SJSA1 (cell line): ENCODE measurements around the gene DIS3L2. TPM values are rescaled to one million over a fixed set of nuclear protein-coding genes. Genes with fewer than 3 reads are reported as not detected.

Source experiments
- DNase-seq, 2 experiments: peaks; one replicate each; pipeline ENCODE4 v3.0.0-alpha.2; 2015 to 2020; ENCODE audit warnings: low spot score in 2 of 2, low read depth in 1 of 2
- H3K27ac ChIP-seq: fragments of 250-450 bp; sonication (Bioruptor Pico); 2 replicates; pipeline ENCODE4 v1.5.1; 2020; ENCODE audit warnings: mild to moderate bottlenecking, moderate library complexity
- H3K27me3 ChIP-seq: fragments of 250-450 bp; sonication (Bioruptor Pico); replicated peaks from 2 replicates; pipeline ENCODE4 v1.5.1; 2020; ENCODE audit warnings: mild to moderate bottlenecking, moderate library complexity
- H3K36me3 ChIP-seq: fragments of 250-450 bp; sonication (Bioruptor Pico); 2 replicates; pipeline ENCODE4 v1.5.1; 2020; ENCODE audit warnings: mild to moderate bottlenecking
- H3K4me1 ChIP-seq: fragments of 250-450 bp; sonication (Bioruptor Pico); replicated peaks from 2 replicates; pipeline ENCODE4 v1.6.1; 2021; ENCODE audit warnings: mild to moderate bottlenecking
- H3K4me3 ChIP-seq: fragments of 250-450 bp; sonication (Bioruptor Pico); 2 replicates; pipeline ENCODE4 v1.5.1; 2020; ENCODE audit warnings: mild to moderate bottlenecking
- H3K9me3 ChIP-seq: fragments of 250-450 bp; sonication (Bioruptor Pico); replicated peaks from 2 replicates; pipeline ENCODE4 v1.5.1; 2020; ENCODE audit warnings: mild to moderate bottlenecking
- total RNA-seq: library from RNA; depleted of rRNA; stranded (reverse); fragments of >200 nt; shearing (Covaris generic); gene quantifications from 2 replicates; pipeline ENCODE4 v1.2.3, GENCODE V29; 2014

The DIS3L2 gene
- total RNA-seq, 1 experiment from 2014 or later, result 20.6 TPM

DNA sequence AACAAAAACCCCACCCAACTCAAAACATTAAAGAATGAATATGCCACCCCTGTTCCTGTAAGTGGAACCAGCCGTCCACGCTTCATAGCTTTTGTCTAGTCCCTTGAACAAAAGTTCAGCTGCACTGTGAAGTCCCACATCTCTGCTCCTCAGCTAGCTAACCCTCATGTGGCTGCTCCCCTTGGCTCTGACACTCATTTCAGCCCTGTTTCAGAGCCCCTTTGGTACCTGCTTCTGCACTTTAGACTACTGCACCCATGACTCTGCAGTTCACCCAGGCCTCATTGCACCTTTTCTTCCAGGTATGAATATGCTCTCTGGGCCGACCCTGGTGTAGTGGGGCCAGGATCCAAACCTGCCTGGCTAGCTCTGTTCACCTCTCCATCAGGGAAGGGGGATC, 155.3 kb downstream of the DIS3L2 start:
- no peaks in the 10 kb centered on the region for H3K9me3 ChIP-seq
- H3K27ac ChIP-seq, result no peak overlapping the region
- H3K4me1 ChIP-seq, result no peaks in the 10 kb centered on the region
- no peak overlapping the region for H3K4me3 ChIP-seq
- H3K36me3 ChIP-seq, result no peaks in the 10 kb centered on the region
- H3K27me3 ChIP-seq, result no peaks in the 10 kb centered on the region
- no peak for DNase-seq

DNA sequence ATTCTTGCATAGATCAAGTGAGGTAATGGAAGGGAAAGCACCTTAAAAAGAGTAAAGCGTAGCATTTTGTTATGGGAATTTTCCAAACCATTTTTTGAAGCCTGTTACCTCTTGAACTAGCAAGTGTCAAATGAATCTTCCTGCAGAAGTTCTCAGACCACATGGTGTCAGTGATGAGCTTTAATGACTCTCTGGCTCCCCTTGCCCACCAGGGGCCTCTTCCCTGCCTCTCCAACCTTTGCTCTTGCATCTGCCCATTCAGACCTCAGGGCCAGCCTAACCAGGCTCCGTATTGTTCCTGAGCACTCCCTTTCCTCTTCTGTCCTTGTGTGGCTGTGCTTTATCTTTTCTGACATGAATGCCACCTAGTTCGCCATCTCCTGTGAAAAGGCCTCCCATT, 155.9 kb downstream of the DIS3L2 start:
- H3K36me3 ChIP-seq, result no peaks in the 10 kb centered on the region
- no peak overlapping the region for H3K4me3 ChIP-seq
- no peaks in the 10 kb centered on the region for H3K9me3 ChIP-seq
- no peaks in the 10 kb centered on the region for H3K4me1 ChIP-seq
- no peaks in the 10 kb centered on the region for H3K27me3 ChIP-seq
- H3K27ac ChIP-seq, result no peak overlapping the region
- DNase-seq, result no peak

DNA sequence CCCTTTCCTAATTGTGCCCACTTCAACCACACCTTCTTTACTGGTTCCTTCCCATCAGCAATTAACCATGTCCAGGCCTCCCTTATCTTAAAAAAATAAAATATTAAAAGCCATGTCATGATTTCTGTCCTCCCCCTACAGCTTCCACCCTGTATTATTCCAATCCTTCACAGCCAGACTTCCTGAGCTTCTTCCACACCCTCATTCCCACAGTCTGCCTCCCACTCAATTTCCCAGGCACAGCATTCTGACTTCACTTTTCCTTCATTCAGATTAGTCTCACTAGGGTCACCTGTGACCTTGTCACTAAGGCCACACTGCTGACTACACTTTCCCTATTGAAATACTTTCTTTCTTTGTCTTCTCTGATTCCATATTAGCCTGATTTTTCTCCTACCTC, 159.4 kb downstream of the DIS3L2 start:
- Histone ChIP-seq H3K27me3 (no peaks in the 10 kb centered on the region), H3K36me3 (no peaks in the 10 kb centered on the region), H3K9me3 (no peaks in the 10 kb centered on the region), H3K4me1 (no peaks in the 10 kb centered on the region), H3K4me3 (no peak overlapping the region), H3K27ac (no peak overlapping the region)
- no peak for DNase-seq

DNA sequence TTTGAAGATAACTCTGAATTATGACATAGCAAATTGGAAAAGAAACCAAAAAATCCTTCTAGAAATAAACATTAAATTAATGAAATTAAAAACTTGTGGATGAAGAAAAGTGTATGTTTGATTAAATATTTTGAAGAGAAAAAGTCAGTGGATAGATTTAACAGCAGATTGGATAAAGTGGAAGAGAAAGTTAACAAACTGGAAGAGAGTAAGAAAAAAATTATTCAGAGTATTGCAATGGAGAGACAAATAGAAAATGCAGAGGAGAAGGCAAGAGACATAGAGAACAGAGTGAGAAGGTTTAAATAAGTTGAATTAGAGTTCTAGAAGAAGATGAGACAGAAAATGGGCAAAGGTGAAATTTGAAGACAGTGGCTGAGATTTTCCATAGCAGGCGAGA, 162.8 kb downstream of the DIS3L2 start:
- no peak overlapping the region for H3K4me3 ChIP-seq
- H3K4me1 ChIP-seq, result no peaks in the 10 kb centered on the region
- DNase-seq, result no peak
- H3K27ac ChIP-seq, result no peak overlapping the region
- H3K27me3 ChIP-seq, result no peaks in the 10 kb centered on the region
- H3K36me3 ChIP-seq, result no peaks in the 10 kb centered on the region
- no peaks in the 10 kb centered on the region for H3K9me3 ChIP-seq

DNA sequence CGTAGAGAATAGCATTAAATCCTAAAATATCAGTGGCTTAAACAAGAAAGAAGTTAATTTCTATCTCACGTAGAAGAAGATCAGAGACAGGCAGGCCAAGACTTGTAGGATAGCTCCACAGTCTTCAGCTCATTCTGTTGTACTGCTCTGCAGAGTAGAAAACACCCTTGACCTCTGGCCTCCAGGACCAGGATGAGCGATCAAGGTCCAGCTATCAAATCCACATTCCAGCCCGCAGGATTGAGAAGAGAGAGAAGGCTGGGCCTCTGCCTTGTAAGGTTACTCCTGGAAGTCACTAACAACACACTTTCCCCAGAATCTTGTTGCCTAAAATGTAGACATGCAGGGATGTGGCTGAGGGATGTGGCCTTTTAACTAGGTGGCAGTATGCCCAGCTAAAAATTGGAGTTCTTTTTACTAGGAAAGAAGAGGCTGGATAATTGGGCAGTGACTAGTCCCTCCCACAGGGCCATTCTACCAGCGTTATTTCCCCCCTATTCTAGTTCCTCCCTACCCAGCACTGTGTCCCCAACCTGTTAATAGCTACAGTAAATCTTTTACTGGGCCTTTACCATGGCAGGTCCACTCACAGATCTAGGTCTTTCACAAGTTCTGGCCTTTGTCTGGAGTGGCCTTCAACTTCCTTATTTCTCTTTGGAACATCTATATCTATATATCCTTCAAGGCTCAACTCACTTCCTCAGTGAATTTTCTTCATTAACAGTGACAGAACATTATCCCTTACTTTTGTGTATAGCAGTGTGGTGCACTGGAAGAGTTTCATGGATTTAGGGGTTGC, 165.0 kb downstream of the DIS3L2 start:
- no peaks in the 10 kb centered on the region for H3K4me1 ChIP-seq
- no peaks in the 10 kb centered on the region for H3K27me3 ChIP-seq
- no peak for DNase-seq

DNA sequence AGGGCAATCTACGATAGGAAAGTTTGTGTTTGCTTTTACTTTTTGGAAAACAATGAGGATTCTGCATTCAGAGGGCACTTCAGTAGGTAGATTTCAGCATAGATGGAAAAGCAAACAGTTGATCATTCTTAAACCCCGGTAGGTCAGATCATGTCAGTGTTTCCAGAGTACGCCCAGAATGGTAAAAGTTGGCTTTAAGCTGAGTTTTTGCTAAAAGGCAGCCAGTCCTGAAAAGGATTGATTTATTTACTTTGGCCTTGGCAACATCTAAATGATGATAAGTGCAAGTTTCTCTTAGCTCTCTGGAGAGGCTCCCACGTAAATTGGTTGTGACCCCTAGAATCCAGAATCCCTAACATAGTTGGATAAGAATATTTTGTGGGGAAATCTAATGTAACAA, 168.0 kb downstream of the DIS3L2 start:
- no peaks in the 10 kb centered on the region for H3K9me3 ChIP-seq
- no peak overlapping the region for H3K27ac ChIP-seq
- H3K4me3 ChIP-seq, result no peak overlapping the region
- no peaks in the 10 kb centered on the region for H3K27me3 ChIP-seq
- H3K4me1 ChIP-seq, result no peaks in the 10 kb centered on the region
- no peak for DNase-seq
- peaks cover 11% of the 10 kb centered on the region for H3K36me3 ChIP-seq

More for the DNA sequence above, 165.0 kb downstream of the DIS3L2 start:
- H3K36me3 ChIP-seq, result peaks cover 3% of the 10 kb centered on the region; the same call in 1 of the 2 replicates
- no peak overlapping the region for H3K27ac ChIP-seq
- no peak overlapping the region for H3K4me3 ChIP-seq
- H3K9me3 ChIP-seq, result no peaks in the 10 kb centered on the region

DNA sequence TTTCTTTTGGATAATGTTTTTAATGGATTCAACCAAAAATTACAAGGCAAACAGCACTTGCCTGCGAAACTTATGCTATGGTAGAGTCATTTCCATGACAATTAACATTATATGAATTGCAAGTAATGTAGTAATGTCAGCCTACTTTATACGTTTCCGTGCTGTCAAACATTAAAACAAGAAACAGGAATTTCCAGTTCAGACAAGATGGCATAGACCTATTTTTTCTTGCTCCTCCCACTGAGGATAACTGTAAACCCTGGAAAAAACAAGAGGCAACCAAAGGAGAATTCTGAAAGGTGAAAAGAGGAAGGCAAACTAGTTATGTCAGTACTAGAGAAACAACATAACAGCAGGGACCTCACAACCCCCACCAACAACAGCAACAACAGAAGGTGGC, 170.7 kb downstream of the DIS3L2 start:
- Histone ChIP-seq H3K4me1 (no peaks in the 10 kb centered on the region), H3K9me3 (no peaks in the 10 kb centered on the region), H3K27me3 (no peaks in the 10 kb centered on the region), H3K27ac (no peak overlapping the region), H3K36me3 (peaks cover 11% of the 10 kb centered on the region), H3K4me3 (no peak overlapping the region)
- no peak for DNase-seq

DNA sequence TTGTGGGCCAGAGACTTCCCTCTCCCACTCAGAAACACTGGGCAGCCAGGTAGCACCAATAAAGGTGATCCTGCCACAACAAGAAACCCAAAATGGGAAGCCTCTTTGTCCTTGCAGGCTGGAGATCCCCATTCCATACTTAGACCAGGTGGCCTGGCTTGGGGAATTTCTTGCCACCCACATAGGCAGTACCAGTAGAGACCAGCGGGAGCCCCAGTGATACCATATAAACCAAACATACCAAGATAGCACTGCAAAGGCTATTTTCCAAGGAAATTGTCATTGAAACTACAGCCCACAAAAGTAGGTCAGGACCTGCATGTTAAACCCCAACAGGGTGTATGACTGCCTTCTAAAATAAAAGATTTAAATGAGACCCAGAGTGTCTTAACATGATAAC, 171.6 kb downstream of the DIS3L2 start:
- Histone ChIP-seq H3K27me3 (no peaks in the 10 kb centered on the region), H3K4me1 (peaks cover 5% of the 10 kb centered on the region; the same call in 1 of the 2 replicates), H3K4me3 (no peak overlapping the region), H3K27ac (no peak overlapping the region), H3K36me3 (peaks cover 11% of the 10 kb centered on the region), H3K9me3 (no peaks in the 10 kb centered on the region)
- no peak for DNase-seq

DNA sequence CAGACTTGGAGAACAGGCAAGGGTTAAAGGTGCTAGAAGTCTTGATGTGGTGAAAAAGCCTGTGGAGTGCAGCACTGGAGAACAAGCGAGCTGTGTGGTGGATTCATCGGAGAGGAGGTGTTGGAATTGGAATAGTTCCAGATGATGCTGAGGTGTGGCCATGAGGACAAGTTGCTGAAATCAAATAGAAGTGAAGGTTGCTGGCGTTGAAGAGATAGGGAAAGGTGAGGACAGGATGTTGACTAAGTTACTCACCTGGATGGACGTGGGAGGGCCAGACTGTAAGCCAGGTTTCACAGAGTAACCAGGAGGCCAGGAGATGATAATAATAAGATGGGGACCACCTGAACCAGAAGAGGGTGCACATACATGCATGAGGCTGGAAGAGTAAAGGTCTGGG, 173.4 kb downstream of the DIS3L2 start:
- H3K27me3 ChIP-seq, result no peaks in the 10 kb centered on the region
- H3K4me3 ChIP-seq, result no peak overlapping the region
- H3K4me1 ChIP-seq, result peaks cover 5% of the 10 kb centered on the region; the same call in 1 of the 2 replicates
- peaks cover 11% of the 10 kb centered on the region for H3K36me3 ChIP-seq
- no peak for DNase-seq
- H3K27ac ChIP-seq, result no peak overlapping the region
- no peaks in the 10 kb centered on the region for H3K9me3 ChIP-seq

DNA sequence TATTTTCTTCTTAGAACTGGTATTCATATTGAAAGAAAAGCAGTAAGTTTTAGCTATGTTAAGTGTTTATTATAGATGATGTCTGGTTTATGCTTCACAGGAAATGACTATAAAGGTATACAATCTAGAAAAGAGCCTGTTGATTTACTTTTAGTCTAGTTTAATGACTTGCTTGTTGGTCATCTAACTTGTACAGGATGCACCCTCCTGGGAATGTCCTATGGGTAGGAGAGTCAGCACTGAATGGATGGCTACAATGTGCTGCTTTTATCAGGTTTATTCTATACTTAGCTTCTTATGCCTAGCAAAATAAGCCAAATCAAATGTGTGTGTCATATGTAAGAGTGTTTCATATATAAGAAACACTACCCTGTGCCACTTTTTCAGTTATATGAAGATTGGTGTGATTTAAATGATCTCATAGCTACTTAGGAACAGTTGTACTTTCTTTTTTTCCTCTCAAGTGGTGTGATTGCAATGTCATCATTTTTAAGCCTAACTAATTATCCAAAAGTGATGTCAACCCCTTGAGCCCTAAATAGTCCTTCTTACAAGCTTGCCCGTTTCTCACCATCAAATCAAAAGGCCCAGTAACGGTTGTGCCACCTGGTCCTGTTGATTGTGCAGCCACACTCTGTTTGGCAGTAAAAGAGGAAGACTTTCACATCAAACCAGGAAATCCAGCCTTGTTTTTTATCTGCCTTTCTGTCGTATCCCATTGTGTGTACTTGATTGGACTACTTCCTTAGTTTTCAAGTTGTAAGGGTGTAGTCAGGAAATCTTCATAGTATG, 176.0 kb downstream of the DIS3L2 start:
- H3K4me3 ChIP-seq, result no peak overlapping the region

DNA sequence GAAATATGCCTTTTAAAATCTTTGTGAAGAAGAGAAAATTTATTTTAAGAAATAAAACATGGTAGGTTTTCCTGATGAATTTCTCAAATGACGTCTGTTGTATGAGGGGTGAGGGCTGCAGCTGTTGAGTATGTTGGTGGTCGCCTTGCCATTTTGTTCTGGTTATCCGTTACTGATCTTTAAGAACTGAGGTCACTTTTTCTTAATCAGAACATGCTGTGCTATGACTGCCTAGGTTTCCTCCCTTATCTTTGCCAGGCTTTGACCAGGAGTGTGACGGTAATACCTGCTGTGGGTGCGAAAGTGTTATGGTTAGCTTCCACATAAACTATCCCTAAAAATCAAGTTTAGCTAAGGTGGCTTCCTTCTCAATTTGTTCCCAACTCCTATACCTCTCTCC, 176.9 kb downstream of the DIS3L2 start:
- Histone ChIP-seq H3K4me3 (no peak overlapping the region), H3K9me3 (no peaks in the 10 kb centered on the region)
- no peak for DNase-seq

More for the DNA sequence above, 176.0 kb downstream of the DIS3L2 start:
- no peaks in the 10 kb centered on the region for H3K27me3 ChIP-seq
- DNase-seq, result no peak
- H3K4me1 ChIP-seq, result peaks cover 5% of the 10 kb centered on the region; the same call in 1 of the 2 replicates
- peaks cover 7% of the 10 kb centered on the region for H3K36me3 ChIP-seq
- H3K9me3 ChIP-seq, result no peaks in the 10 kb centered on the region
- H3K27ac ChIP-seq, result no peak overlapping the region

DNA sequence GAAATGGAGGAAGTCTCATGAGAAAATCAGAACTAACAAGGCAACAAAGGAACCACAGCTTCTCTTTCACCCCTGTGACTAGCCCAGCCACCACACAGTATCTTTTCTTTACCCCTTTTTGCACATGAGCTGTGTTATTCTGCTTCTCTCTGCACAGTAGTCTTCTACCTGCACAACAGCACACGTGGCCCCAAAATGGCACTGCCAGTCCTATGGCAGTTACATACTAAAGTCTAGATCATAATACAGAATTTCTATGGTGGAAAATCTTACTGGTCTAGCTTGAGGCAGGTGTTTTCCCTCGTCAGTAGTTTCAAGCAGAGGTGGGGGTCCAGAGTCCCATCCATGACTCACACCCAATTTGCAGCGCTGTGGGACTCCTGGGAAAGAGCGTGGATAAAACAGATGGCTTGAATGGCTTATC, 177.7 kb downstream of the DIS3L2 start:
- Histone ChIP-seq H3K27me3 (no peaks in the 10 kb centered on the region), H3K4me3 (no peak overlapping the region), H3K36me3 (no peaks in the 10 kb centered on the region), H3K9me3 (no peaks in the 10 kb centered on the region), H3K4me1 (peaks cover 5% of the 10 kb centered on the region; the same call in 1 of the 2 replicates), H3K27ac (no peak overlapping the region)
- DNase-seq, result no peak

More for the DNA sequence above, 176.9 kb downstream of the DIS3L2 start:
- Histone ChIP-seq H3K36me3 (peaks cover 1% of the 10 kb centered on the region), H3K27me3 (no peaks in the 10 kb centered on the region), H3K27ac (no peak overlapping the region), H3K4me1 (peaks cover 5% of the 10 kb centered on the region; the same call in 1 of the 2 replicates)

DNA sequence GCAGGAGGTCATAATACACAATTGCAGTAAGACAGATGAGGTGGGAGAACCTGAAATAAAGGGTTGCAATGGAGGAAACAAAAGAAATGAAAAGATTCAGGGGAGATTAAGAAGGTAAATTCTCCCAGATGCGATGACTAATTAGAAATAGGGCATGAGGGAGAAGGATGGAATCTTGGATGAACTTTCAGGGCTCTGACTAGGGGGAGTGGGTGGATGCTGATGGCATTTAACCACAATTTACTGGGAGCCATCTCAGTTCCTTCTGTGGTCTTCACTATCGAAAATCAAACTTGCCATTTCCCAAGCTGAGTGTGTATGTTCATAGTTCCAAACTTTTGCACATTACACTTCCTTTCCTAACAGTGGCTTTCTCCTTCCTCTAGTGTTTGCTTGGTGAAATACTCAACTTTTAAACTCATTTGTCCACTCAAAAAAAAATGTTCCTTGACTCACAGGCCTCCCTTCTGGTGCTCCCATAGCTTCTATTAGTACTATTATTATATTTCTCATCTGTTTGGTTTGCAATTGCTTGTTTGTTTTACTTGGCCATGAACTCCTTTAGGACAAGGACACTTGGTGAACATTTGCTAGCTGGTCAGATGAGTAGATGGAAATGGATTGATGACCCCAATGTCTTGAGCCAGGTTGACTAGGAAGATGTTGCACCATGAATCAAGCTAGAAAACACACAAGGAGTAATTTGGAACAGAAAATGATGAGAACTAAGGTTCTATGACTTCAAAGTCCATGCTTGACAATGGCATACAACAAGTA, 178.5 kb downstream of the DIS3L2 start:
- no peak overlapping the region for H3K4me3 ChIP-seq
- H3K36me3 ChIP-seq, result no peaks in the 10 kb centered on the region
- DNase-seq, result no peak
- H3K27ac ChIP-seq, result no peak overlapping the region
- H3K27me3 ChIP-seq, result no peaks in the 10 kb centered on the region
- H3K4me1 ChIP-seq, result peaks cover 5% of the 10 kb centered on the region; the same call in 1 of the 2 replicates
- no peaks in the 10 kb centered on the region for H3K9me3 ChIP-seq
